SHP77 treated with DMSO at 0.1 percent for 48 hours (cell line): Measurements from ENCODE around the gene DAB2.

Experiments
- DNase-seq: peaks from one replicate; lab custom pipeline; 2025; lab: John Stamatoyannopoulos, UW

Gene DAB2

DNA sequence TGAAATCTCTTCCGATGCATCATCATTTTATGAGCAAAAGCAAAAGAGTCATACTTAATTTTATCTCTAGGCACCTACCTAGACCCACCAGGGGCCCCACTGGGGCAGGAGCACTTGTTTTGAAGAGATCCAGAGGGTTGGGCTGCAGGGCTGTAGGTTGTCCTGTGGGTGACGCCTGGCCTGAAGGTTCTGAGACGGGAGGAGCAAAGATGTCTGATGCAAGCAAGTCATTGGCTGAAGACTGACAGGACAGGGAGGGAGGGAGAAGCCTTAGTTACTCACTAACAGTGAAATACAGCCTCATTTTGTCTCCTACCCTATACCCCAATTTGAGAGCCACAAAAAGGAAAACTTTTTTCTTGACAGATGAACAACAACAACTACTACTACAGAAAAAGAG lies 43.4 kb downstream of the DAB2 start:
- DNase-seq: no peak

DNA sequence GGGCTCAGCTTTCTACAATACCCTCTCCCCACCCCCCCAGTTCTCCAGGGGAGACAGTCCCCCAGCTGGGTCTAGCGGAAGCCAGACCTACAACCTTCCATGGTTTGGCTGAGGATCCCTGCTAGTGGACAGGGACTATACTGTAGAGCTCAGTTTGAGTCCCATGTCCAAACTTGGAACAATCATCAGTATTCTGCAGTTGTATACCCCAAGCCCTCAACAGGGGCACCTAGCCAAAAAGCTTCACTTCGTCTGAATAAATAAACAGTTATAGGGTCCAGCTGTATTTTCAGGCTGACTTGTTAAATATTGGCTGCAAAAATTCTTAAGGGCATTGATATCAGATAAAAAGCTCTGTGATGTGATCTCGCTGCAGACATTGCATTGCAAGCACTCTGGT lies 45.1 kb downstream of the DAB2 start:
- DNase-seq: no peak

DNA sequence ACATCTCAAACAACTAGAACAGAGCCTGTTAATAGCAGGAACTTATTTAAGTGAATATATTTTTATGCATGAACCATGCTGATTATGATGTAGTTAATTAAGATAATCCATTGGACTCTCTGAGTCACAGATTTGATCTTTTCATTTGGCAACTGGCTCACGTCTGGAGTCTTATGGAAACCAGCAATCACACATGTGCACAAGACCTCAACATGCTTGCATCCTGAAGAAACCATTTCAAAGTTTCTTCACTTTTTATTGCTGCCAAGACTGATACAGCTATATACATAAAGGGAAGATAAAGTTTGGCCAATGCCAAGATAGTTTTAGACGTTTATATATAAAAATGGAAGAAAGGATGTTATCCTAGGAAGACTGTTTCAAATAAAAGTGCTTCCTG lies 47.2 kb downstream of the DAB2 start:
- no peak for DNase-seq

DNA sequence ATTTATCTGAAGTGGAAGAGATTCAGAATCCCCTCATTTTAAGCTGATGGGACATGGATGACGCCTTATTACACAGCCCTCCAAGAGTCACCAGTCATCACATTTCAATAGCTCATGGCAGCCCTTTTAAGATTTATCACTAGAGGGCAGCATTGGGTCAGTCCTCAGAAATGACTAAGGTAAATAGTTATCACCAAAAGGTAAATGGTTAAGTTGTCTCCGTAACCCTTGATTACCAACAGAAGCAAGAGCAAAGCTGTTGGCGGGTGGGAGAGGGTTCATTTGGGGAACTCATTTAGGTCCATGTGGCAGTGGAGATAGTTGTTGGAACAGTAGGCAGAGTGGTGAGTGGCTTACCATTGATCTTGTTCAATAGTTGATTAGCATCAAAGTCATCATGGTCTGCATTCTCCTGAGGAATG lies 48.5 kb downstream of the DAB2 start:
- DNase-seq: peak; percentile 68

DNA sequence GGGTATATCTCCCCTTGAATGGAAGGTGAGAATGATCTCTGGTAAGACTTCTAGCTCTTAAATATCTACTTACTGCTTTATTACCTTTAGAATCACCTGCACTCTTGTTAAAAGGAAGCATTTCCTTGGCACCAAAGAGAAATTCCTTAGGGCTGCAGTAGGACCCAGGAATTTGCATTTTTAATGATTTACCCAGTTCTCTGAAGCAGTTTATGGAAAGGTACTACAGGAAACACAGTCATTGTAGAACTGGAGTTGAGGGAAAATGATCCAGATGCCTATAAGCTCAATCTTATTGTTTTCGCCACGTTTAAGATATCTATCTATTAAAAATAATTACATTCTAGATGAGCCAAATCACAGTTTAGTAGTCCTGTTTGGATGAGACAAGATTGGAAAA lies 51.0 kb downstream of the DAB2 start:
- no peak for DNase-seq

DNA sequence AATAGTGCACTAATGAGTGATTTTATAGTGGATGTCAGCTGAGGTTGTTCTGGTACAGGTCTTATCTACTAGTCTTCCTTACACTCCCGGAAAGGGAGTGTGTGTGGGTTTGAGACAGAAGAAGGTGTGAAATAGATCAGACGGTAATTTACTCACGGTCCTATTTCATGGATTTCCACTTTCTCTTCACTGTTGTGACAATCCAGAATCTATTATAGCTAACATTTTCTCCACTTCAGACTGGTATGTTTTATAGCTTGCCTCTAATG lies 53.5 kb downstream of the DAB2 start:
- DNase-seq: no peak

DNA sequence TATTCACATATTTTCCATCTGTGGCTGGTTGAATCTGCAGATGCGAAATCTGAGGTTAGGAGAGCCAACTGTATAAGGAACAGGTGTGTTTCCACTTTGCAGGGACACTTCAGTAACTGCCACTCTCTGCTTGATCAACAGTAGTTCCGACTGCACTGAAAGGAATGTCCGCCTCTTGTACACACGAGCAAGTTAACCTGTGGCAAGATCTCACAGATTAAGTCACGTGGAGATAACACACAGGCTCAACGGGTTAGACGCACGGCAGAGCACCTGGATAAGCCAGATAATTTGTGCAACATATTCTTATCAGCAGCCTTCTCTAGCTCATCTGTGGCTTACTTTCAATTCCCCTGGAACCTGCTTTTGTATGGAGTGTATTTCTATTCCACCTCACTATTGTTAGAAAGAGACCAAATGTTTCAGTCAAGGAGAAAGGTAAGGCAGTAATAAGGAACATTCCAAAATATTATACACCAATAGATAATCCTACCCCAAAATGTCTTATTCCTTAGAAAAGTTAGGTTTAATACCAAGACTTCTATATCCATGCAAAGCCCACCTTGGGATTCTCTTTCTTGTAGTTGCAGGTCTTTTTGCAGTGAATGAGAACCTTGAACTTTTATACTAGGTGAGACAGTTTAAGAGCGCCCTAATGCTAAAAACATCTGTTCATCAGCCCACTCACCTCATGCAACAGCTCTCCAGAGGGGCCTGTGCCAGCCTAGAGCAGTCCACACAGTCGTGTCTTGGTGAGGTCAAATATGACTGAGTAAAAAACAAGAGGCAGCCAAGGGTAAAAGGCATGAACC lies 54.0 kb downstream of the DAB2 start:
- no peak for DNase-seq

DNA sequence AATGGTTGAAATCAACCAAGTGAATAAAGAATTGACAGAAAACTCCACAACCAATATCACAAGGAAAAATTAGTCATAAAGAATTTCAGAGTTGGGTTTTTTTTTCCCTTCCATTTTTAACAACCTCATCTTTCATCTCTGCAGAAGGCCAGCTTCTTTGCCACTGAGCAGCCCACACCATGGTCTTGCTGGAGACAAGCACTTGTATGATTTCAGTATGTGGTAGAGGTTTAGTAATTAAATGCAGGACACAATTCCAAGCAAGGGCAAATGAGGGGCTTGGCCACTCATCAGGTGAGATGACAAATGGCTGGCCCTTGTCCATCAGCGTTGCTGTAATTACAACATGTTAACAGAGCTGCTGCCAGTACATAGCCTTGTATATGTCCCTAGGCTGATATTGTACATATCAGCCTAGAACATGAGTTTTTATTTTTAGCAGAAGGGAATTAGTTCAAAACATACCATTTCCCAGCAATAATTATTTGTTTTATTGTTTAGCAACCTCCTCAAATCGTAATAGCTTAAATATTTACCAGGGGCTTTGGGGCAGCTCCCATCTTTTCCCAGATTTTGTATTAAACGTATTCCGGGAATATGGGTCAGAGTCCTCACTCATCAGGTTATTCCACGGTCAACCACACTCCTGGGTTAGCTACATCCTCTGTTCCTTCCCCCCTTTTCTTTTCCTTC lies 55.5 kb downstream of the DAB2 start:
- DNase-seq: no peak

DNA sequence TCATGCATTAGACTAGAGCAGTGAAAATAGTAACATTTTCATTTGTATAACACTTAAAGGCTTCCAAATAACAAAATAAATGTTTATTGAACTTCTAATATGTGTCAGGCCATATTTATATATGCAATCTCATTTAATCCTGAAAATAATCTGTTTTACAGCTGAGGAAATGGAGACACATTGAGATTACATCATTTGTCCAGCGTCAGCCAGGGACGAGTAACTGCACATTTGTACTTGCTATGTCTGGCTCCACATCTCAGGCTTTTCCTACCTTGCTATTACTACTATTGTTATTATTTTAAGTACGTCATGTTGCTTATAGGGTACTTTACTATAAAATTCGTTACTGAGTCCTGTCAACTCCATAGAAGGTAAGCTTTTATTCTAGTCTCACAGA lies 56.7 kb downstream of the DAB2 start:
- DNase-seq: no peak

DNA sequence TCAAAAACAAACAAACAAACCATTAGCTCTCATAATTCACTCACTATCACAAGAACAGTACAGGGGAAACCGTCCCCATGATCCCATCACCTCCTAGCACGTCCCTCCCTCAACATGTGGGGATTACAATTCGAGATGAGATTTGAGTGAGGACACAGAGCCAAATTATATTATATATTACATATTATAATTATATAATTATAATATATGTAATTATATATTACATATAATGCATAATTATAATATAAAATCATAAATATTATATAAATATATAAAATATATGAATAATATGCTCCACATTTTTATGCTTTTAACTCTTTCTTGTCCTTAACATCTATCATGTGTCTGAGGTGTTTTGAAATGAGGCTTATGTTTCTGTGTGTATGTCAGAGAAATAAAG lies 57.1 kb downstream of the DAB2 start:
- no peak for DNase-seq

DNA sequence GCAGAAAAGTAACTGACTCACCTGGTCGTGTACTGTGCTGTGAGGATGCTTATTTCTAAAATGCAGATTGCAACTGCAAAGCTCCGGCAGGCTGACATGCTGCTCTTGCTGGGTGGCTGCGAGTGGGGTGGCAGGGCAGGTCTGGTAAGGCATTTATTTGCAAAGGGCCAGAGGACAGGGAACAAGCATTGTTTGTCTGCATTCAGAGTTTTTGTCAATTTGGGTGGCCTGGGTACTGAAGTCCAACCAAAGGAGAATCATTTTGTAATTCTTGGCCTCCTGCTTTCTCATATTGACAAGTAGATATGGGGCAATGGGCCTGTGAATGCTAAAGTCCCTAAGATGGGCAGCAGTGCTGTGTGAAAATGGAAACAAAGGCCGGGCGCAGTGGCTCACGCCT lies 60.4 kb downstream of the DAB2 start, which contains the start of gene C9:
Gene C9, minus strand, starts transcription at position 129 of the 400 bp plus-strand sequence. Its CDS starts 31 bp downstream, at position 98.
- no peak for DNase-seq

DNA sequence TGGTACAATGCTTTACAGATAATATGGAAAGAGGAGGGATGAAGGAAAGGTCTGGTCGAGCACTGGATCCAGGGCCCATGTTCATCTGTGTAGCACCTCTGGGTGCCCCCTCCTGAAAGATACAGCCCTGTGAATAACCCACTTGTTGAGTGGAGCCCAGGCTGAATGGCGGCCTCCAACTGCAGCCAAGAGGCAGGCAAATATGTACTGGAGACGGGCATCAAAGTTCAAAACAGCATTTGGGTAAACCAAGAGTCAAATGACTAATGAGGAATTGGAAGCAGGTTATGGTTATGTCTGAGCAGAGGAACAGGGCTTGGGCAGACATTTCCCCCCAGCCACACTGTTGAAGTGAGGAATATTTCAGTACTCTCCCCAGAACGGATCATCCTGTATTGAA lies 61.6 kb downstream of the DAB2 start:
- no peak for DNase-seq

DNA sequence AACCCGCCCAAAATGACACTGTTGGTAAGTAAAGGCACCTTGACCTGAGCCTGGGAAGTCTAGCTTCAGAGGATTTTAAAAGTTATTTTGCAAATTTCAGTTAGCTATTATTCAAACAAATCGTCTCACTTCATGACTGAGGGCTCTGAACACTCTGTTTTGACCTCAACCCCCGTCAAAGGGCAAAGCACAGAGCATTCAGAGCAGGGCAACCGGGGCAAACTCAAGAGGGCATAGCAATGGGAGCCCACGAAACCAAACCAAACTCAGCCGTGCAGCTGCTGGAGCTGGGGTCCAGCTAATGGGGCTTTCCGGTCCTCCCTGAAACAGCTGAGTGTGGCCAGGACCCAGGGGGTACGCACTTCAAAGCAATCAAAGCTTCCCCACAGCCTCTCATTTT lies 62.1 kb downstream of the DAB2 start:
- no peak for DNase-seq

DNA sequence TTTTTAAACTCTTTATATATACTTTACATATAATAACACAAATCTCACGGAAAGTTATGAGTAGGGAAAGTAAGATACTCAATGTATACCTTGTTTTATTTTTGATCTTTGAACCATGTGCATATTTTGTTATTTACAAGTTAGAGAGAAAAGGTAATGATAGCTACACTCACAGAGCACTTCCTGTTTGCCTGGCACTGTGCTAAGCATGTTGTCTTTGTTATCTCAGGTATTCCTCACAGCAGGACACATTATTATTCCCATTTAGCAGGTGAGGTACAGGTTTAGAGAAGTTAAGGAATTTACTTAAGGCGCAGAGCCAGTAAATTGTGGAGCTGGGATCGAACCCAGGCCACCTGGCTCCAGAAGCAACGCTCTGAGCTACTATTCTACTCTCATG lies 63.5 kb downstream of the DAB2 start:
- no peak for DNase-seq

DNA sequence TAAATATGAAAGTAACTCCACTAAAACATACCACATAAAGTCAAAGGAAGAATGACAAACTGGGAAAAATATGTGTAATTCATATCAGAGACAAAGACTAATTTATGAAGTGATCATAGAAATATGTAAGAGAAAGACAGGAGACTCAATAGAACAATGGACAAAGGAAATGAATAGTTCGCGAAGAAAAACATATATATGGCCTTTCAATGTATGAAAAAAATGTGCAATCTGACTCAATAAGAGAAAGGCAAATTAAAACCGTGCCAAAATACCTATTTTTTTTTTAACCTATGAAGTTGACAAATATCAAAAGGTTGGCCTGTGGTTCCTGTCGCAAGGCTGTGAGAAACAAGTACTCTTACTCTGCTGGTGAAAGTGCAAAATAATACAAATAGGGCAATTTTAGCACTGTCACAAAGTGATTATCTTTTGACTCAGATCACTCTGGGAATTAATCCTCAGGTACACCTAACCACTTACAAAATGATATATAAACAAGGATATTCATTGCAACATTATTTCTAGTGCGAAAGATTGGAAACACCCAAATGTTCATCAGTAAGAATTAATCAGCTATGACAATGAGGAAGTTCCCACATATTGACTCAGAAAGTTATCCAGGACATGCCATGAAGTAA lies 64.2 kb downstream of the DAB2 start:
- DNase-seq: no peak

DNA sequence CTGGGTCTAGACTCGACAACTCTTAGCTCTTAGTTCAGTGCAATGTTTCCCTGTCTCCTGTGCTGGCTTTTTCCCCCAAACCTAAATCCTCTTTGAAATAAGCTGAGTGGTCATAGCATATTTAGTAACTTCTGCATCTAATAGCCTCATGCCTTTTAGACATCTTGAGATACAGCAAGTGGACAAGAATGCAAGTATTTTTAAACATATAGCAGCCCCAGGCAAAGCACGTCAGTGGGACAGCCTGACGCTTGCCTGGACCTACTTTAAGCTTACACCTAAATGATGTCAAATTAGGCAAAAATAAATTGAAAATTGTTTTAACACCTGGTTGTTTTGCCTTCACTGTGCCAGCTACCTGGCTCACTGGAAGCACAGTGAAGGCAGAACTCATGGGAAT lies 68.5 kb downstream of the DAB2 start:
- DNase-seq: no peak

DNA sequence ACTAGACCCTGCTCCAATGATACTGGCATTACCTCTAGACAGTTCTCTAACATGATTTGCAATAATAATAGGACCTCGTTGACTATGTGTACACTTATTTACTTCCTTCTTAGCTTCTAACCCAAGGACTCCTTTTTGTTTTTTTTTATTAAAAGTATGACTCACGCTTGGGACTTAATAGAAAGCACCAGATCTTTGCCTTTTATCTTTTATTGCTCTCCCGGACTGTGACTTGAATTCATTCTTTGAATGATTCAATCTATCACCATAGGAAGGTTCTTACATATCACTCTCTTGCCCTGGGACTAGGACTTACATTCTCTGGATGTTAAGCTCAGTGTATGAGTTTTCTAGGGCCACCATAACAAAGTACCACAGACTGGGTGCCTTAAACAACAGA lies 69.5 kb downstream of the DAB2 start:
- DNase-seq: no peak

DNA sequence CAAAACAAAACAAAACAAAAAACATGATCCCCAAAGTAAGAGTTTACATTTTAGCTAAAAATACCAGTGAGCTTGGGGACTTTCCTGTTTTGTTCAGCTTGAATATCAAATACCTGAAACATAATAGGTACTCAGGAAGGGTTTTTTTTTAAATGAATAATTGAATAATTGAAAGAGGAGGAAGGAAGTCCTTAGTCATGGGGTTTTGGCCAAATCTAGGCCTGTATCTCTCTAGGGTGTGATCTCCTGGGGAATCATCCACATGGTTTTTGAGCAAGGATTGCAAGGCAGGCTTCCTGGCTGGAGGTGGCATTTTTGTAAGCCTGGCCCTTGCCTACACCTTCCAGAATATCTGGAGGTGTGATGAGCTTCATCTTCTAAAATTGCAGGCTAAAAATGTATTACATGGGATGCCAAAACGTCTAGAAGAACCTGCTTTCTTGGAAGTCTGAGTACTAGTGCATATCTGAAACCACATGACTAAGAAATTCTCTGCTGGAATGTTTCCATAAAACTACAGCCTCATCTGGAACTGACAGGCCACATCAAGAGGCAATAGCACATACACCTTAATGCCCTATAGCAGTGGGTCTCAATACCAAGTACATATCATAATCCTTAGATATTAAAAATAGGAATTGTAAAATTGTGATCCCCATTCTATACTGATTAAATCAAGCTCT lies 70.9 kb downstream of the DAB2 start:
- no peak for DNase-seq

DNA sequence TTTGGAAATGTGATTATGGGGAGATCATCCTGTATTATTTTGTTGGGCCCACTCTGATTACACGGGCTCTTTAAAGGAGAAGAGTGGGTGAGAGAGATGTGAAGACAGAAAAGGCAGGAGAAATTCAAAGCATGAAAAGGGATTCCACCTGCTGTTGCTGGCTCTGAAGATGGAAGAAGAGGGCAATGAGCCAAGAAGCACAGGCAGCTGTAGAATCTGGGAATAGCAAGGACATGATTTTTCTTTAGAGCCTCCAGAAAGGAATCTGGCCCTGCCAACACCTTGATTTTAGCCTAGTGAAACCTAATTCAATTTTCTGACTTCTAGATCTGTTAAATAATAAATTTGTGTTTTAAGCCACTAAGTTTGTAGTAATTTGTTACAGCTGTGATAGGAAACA lies 71.8 kb downstream of the DAB2 start:
- DNase-seq: no peak

DNA sequence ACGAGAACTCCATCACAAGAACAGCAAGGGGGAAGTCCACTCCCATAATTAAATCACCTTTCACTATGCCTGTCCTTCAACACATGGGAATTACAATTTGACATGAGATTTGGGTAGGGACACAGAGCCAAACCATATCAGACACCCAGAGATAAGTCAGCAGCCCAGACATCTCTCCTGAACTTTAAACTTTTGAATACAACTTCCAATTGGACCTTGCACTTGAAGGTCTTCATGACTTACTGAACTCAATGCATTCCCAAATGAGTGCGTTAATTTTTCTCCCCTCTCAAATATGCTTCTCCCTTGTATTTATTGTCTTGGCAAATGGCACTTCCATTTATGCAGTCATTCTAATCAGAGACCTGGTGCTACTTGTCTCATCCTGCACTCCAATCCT lies 72.6 kb downstream of the DAB2 start:
- DNase-seq: no peak

DNA sequence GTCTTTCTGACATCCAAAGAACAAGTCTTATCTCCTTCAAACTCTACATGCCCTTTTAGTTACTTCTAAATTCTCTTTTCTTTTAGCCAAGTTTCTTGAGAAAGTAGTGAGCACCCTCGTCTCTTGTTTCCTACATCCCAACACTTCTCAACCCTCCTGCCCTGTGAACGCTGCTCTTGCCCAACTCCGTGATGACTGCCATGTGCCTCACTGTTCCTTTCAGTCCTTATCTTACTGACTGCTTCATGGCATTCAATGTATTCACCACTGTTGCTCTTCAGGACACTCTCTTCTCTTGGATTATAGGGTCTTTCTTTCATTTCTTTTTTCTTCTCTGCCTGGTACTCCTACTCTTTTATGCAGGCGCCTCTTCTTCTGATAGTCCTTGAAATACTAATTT lies 75.3 kb downstream of the DAB2 start:
- no peak for DNase-seq

DNA sequence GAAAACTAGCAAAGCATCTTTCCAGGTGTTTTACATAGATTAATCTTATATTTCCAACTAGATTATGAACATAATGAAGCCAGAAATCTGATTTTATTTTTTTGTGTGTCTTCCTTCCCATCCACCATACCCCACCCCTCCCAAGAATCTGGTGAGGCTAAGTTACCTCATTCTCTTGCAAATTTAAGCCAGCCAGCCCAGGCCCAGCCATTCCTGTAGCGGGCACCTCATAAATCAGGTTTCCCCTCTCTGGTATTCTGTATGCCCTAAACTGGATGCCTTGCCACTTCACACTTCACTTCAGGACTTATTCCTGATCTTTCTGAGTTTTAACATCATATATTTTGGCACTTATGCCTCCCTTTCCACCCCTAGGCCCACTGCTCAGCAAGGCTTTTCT lies 82.3 kb downstream of the DAB2 start:
- no peak for DNase-seq

DNA sequence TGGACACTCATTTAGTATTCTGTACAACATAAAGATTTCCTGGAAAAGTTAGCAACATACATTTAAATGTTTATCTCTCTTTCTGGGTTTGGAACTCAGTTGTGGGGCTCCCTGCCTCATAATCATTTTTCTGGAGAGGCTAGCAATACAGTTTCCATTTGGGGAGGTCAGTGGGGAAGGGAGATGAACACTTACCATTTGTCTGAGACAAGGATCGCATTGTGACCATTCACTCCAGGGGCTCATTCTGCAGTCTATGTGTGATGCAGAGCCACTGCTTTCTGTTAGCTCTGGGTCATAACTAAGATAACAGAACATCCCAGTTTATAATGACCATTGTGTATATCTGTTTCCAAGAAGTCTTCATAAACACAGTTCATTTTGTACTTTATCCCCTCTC lies 82.9 kb downstream of the DAB2 start:
- no peak for DNase-seq
